HEK293T (cell line): ENCODE results near the gene CDH4.

Experiments
- FOXA1 ChIP-seq: fragments of 450-650 bp; IDR thresholded peaks from 2 replicates; pipeline ENCODE4 v1.6.1; 2016; ENCODE audit warnings: mild to moderate bottlenecking
- FOXK2 ChIP-seq: fragments of 450-650 bp; IDR thresholded peaks from 2 replicates; pipeline ENCODE4 v1.6.1; 2016; ENCODE audit warnings: mild to moderate bottlenecking
- FOXM1 ChIP-seq: fragments of 450-650 bp; IDR thresholded peaks from 2 replicates; pipeline ENCODE4 v1.6.1; 2017; ENCODE audit warnings: mild to moderate bottlenecking, borderline replicate concordance
- LEF1 ChIP-seq: fragments of 450-650 bp; IDR thresholded peaks from 2 replicates; pipeline ENCODE4 v1.6.1; 2017; ENCODE audit warnings: mild to moderate bottlenecking, borderline replicate concordance
- PKNOX1 ChIP-seq: fragments of 450-650 bp; IDR thresholded peaks from 2 replicates; pipeline ENCODE4 v1.6.1; 2016
- SP1 ChIP-seq: fragments of 450-650 bp; IDR thresholded peaks from 2 replicates; pipeline ENCODE4 v1.6.1; 2017
- TARDBP ChIP-seq: fragments of 450-650 bp; IDR thresholded peaks from 2 replicates; pipeline ENCODE4 v1.6.1; 2016

GRCh38 chr20:61878478-61879302 lies 626.6 kb downstream of the CDH4 start:
- TF ChIP-seq TARDBP (no peak), FOXK2 (no peak), SP1 (no peak), PKNOX1 (no peak), FOXM1 (no peak), LEF1 (no peak), FOXA1 (no peak)
